Activated CD4-positive, alpha-beta memory T cell treated with anti-CD3 and anti-CD28 coated beads, Interleukin-2, amount 10 ng/mL, durations not matched to agents 7 days and 5 days (primary cell): ENCODE measurements around the gene CACNG1. TPM values are rescaled to one million over a fixed set of nuclear protein-coding genes. Genes with fewer than 3 reads are reported as not detected.
A peak's percentile ranks its signal among the peaks of the same experiment; 100 is the strongest.
"Not testable (repeated sequence)": the region's sequence is repeated elsewhere in the genome, so short reads cannot be mapped to it uniquely, and the experiment has no call there.

Source experiments
- CTCF ChIA-PET: fragments of 350-600 bp; sonication (Branson Sonifier 250); formaldehyde crosslinking; loops from one replicate; lab custom pipeline; 2021; ENCODE audit warnings: antibody characterized with exemption, inconsistent platforms; lab: Charles Lee
- POLR2A ChIA-PET: fragments of 350-600 bp; sonication (Branson Sonifier 250); formaldehyde crosslinking; loops from one replicate; lab custom pipeline; 2021; ENCODE audit warnings: antibody characterized with exemption; lab: Charles Lee
- DNase-seq: peaks from one replicate; pipeline ENCODE4 v3.0.0-alpha.2; 2020
- H3K27ac Mint-ChIP-seq: one replicate; pipeline ENCODE4 v1.8.0; 2021; ENCODE audit warnings: mild to moderate bottlenecking, mixed read lengths
- H3K27me3 Mint-ChIP-seq: one replicate; pipeline ENCODE4 v1.8.0; 2021; ENCODE audit warnings: mixed read lengths
- H3K36me3 Mint-ChIP-seq: one replicate; pipeline ENCODE4 v1.8.0; 2021; ENCODE audit warnings: low read depth, mixed read lengths
- H3K4me1 Mint-ChIP-seq: one replicate; pipeline ENCODE4 v1.8.0; 2021; ENCODE audit warnings: mixed read lengths
- H3K4me3 Mint-ChIP-seq: one replicate; pipeline ENCODE4 v1.8.0; 2021; ENCODE audit warnings: mild to moderate bottlenecking, mixed read lengths
- H3K9me3 Mint-ChIP-seq: one replicate; pipeline ENCODE4 v1.8.0; 2021; ENCODE audit warnings: mixed read lengths
- total RNA-seq, 2 experiments: library from RNA; stranded (reverse); gene quantifications; one replicate each; pipeline ENCODE4 v1.2.3, GENCODE V29; 2021

The CACNG1 gene
- total RNA-seq, 2 experiments from 2014 or later: not detected

DNA sequence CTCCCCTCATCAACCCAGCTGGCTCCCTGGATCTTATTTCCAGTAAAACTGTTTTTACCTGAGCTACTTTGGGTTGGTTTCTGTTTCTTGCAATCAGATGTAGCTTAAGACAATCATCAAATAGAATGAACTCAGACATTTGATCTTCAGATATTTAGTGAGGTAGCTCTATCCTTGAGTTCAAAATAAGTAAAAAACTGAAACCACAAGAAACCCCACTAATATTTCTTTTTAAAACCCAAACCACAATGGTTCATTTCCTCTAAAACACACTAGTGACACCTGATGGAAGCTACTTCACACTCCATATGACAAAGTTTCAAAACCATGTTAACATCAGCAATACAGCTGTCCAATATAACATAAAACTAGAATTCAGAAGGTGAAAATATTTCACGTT lies 37.8 kb downstream of the CACNG1 start:
- ChIA-PET POLR2A (interaction anchor here (0.9 to 1.6 kb wide), 2 partner anchors 13 to 354 kb away, joined by 3 to 4 read pairs; no protein-coding TSS in a partner anchor), CTCF (interaction anchor here (0.5 to 1.7 kb wide), 10 partner anchors 10 to 1980 kb away, joined by 3 to 6 read pairs (median 3); no protein-coding TSS in a partner anchor)
- no peaks in the 10 kb centered on the region for H3K9me3 Mint-ChIP-seq
- H3K36me3 Mint-ChIP-seq: peaks cover 34% of the 10 kb centered on the region
- H3K27ac Mint-ChIP-seq: peak overlapping the region; percentile 79
- no peaks in the 10 kb centered on the region for H3K27me3 Mint-ChIP-seq
- no peak for DNase-seq
- H3K4me3 Mint-ChIP-seq: no peak overlapping the region
- H3K4me1 Mint-ChIP-seq: peaks cover 19% of the 10 kb centered on the region

DNA sequence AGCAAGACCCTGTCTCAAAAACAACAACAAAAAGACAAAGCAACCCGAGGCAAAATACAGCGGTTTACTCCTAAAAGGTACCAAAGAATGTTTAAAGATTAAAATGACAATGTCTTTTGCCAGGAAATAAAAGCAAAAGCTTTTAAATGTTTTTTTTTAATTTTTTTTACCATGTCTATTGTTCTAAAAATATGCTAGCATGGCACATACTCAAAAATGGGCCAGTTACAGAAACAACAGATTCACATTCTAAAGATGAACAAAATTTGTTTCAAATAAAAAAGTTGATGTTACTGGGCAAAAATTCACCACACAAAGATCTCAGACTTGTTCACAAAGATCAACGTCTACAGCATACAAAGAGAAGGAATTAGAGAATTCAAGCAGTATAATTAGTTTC lies 41.1 kb downstream of the CACNG1 start:
- H3K27me3 Mint-ChIP-seq: no peaks in the 10 kb centered on the region
- peaks cover 47% of the 10 kb centered on the region for H3K36me3 Mint-ChIP-seq
- no peaks in the 10 kb centered on the region for H3K9me3 Mint-ChIP-seq
- H3K27ac Mint-ChIP-seq: no peak overlapping the region
- peaks cover 22% of the 10 kb centered on the region for H3K4me1 Mint-ChIP-seq
- POLR2A ChIA-PET: no interaction called here
- no peak overlapping the region for H3K4me3 Mint-ChIP-seq
- CTCF ChIA-PET: no interaction called here
- DNase-seq: no peak

DNA sequence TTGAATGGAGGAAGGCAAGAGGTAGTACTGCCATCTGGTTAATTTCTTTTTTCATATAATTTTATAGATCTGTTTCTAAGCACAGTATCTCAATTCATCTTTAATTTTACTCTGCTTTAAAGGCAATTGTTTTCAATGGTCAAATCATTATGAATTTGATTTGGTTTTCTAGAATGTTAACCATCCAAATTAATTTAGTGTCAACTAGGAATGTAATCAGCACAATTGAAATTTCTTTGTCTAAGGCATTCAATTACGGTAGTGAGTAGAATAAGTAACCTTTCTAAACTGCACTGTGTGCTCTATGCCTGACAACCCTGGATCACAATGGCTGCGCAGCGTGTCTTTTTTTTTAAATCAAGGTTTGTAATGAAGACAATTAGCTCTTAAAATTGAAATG lies 44.3 kb downstream of the CACNG1 start:
- no peak overlapping the region for H3K27ac Mint-ChIP-seq
- H3K4me1 Mint-ChIP-seq: peaks cover 7% of the 10 kb centered on the region
- peaks cover 54% of the 10 kb centered on the region for H3K36me3 Mint-ChIP-seq
- ChIA-PET POLR2A (no interaction called here), CTCF (no interaction called here)
- no peaks in the 10 kb centered on the region for H3K9me3 Mint-ChIP-seq
- no peak overlapping the region for H3K4me3 Mint-ChIP-seq
- DNase-seq: no peak
- H3K27me3 Mint-ChIP-seq: no peaks in the 10 kb centered on the region

DNA sequence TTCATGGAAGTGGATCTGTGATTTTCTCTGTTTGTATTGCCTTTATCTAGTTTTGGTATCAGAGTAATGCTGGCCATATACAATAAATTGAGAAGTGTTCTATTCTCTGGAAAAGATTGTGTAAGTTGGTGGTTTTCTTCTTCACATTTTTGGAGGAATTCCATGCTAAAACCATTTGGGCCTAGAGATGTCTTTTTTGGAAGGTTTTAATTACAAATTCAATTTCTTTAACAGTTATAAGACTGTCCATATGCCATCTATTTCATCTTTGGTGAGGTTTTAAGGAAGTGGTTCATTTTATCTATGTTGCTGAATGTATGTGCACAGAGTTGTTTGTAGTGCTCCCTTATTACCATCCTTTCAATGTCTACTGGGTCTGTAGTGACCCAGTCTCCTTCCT lies 46.0 kb downstream of the CACNG1 start:
- Mint-ChIP-seq H3K9me3 (no peaks in the 10 kb centered on the region), H3K4me1 (peaks cover 9% of the 10 kb centered on the region), H3K27ac (no peak overlapping the region), H3K27me3 (no peaks in the 10 kb centered on the region), H3K36me3 (peaks cover 60% of the 10 kb centered on the region), H3K4me3 (no peak overlapping the region)
- DNase-seq: no peak
- CTCF ChIA-PET: no interaction called here
- POLR2A ChIA-PET: no interaction called here

DNA sequence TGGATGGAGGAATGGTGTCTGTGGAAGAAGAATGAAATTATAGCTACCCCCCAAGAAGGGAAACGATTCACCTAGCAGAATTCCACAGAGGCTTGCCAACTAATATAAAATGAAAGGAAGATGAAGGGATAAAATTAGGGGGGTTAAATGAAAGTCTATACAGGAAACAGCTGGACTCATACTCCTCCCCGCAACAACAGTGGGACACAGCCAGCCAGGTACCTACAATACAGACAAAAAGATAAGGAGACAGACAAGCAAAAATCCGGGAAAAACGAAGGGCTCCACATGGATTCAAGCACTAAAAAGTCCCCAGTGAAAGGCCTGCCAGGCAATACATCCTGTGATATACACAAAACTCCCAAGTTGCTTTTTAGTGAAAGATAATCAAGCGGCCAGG lies 47.9 kb downstream of the CACNG1 start:
- H3K4me3 Mint-ChIP-seq: no peak overlapping the region
- DNase-seq: no peak
- H3K9me3 Mint-ChIP-seq: no peaks in the 10 kb centered on the region
- ChIA-PET POLR2A (no interaction called here), CTCF (interaction anchor here (1.3 kb wide), 1 partner anchor 10 kb away, joined by 4 read pairs; no protein-coding TSS in a partner anchor)
- H3K4me1 Mint-ChIP-seq: peaks cover 11% of the 10 kb centered on the region
- no peak overlapping the region for H3K27ac Mint-ChIP-seq
- peaks cover 60% of the 10 kb centered on the region for H3K36me3 Mint-ChIP-seq
- no peaks in the 10 kb centered on the region for H3K27me3 Mint-ChIP-seq

DNA sequence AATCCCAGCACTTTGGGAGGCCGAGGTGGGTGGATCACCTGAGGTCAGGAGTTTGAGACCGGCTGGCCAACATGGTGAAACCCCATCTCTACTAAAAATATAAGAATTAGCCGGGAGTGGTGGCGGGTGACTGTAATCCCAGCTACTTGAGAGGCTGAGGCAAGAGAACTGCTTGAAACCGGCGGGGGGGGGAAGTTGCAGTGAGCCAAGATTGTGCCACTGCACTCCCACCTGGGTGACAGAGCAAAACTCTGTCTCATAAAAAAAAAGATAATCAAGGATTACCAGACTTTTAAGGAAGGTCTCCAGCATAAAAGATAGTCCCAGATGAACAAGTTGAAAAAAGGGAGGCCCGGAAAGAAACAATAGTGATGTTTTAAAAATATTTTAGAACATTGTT lies 48.4 kb downstream of the CACNG1 start:
- Mint-ChIP-seq H3K36me3 (peaks cover 59% of the 10 kb centered on the region), H3K4me1 (peaks cover 11% of the 10 kb centered on the region)
- H3K4me3 Mint-ChIP-seq, H3K27ac Mint-ChIP-seq, POLR2A ChIA-PET, H3K9me3 Mint-ChIP-seq, H3K27me3 Mint-ChIP-seq, DNase-seq: not testable (repeated sequence)
- CTCF ChIA-PET: interaction anchor here (1.3 kb wide), 1 partner anchor 11 kb away, joined by 4 read pairs; no protein-coding TSS in a partner anchor

DNA sequence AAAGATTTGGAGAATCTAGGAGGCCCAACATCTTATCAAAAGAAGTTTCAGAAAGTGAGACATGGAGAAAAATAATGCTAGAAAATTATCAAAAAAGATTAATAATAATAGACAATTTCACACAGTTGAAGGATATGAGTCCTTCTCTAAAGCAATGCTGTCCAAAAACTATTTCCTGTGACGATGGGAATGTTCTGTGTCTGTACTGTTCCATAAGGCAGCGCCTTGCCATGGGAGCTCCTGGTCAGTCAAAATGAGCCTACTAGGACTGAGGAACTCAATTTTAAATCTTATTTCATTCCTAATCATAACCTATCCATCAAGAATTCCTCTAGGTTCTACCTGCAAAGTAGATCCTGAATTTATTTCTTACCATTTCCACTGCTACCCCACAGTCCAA lies 49.0 kb downstream of the CACNG1 start:
- H3K9me3 Mint-ChIP-seq: no peaks in the 10 kb centered on the region
- CTCF ChIA-PET: interaction anchor here (1.3 kb wide), 1 partner anchor 14 kb away, joined by 3 read pairs; no protein-coding TSS in a partner anchor
- POLR2A ChIA-PET: no interaction called here
- no peaks in the 10 kb centered on the region for H3K27me3 Mint-ChIP-seq
- no peak for DNase-seq
- no peak overlapping the region for H3K27ac Mint-ChIP-seq
- peaks cover 58% of the 10 kb centered on the region for H3K36me3 Mint-ChIP-seq
- H3K4me3 Mint-ChIP-seq: no peak overlapping the region
- peaks cover 11% of the 10 kb centered on the region for H3K4me1 Mint-ChIP-seq

DNA sequence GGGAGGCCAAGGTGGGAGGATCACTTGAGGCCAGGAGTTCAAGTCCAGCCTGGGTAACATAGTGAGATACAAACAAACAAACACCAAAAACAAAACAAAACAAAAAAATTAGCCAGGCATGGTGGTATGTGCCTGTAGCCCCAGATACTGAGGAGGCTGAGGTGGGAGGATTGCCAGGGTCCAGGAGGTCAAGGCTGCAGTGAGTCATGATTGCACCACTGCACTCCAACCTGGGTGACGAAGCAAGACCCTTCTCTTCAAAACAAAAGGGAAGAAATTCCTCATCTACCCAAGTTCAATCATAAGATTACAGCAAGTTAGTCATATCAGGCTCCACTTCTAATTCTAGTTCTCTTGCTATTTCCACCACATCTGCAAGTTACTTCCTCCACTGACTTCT lies 50.9 kb downstream of the CACNG1 start:
- POLR2A ChIA-PET, H3K4me1 Mint-ChIP-seq, H3K27me3 Mint-ChIP-seq, H3K9me3 Mint-ChIP-seq, CTCF ChIA-PET, DNase-seq, H3K27ac Mint-ChIP-seq, H3K4me3 Mint-ChIP-seq: not testable (repeated sequence)
- H3K36me3 Mint-ChIP-seq: peaks cover 57% of the 10 kb centered on the region

DNA sequence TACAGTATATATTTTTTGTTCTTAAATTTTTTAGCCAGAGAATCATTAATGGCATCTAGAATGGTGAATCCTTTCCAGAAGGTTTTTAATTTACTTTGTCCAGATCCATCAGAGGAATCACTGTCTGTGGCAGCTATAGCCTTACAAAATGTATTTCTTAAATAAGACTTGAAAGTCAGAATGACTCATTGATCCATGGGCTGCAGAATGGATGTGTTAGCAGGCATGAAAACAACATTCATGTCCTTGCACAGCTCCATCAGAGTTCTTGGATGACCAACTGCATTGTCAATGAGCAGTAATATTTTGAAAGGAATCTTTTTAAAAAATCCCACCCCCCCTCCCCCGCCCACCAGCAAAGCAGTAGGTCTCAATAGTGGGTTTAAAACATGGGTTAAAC lies 51.4 kb downstream of the CACNG1 start:
- POLR2A ChIA-PET: no interaction called here
- H3K27ac Mint-ChIP-seq: no peak overlapping the region

DNA sequence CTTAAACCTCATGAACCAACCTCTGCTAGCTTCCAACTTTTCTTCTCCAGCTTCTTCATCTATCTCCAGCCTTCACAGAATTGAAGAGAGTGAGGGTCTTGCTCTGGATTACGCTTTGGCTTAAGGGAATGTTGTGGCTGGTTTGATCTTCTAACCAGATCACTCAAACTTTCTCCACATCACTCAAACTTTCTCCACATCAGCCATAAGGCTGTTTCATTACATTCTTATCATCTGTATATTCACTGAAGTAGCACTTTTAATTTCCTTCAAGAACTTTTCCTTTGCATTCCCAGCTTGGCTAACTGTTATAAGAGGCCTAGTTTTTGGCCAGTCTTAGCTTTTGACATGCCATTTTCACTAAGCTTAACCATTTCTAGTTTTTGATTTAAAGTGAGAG lies 52.3 kb downstream of the CACNG1 start:
- no peaks in the 10 kb centered on the region for H3K9me3 Mint-ChIP-seq
- no peak overlapping the region for H3K4me3 Mint-ChIP-seq
- peaks cover 9% of the 10 kb centered on the region for H3K4me1 Mint-ChIP-seq
- no peak overlapping the region for H3K27ac Mint-ChIP-seq
- CTCF ChIA-PET: no interaction called here
- POLR2A ChIA-PET: no interaction called here
- DNase-seq: no peak
- no peaks in the 10 kb centered on the region for H3K27me3 Mint-ChIP-seq
- peaks cover 60% of the 10 kb centered on the region for H3K36me3 Mint-ChIP-seq

More for the DNA sequence above, 51.4 kb downstream of the CACNG1 start:
- peaks cover 56% of the 10 kb centered on the region for H3K36me3 Mint-ChIP-seq
- CTCF ChIA-PET: no interaction called here
- H3K4me3 Mint-ChIP-seq: no peak overlapping the region
- peaks cover 9% of the 10 kb centered on the region for H3K4me1 Mint-ChIP-seq
- no peaks in the 10 kb centered on the region for H3K9me3 Mint-ChIP-seq
- DNase-seq: no peak
- no peaks in the 10 kb centered on the region for H3K27me3 Mint-ChIP-seq

DNA sequence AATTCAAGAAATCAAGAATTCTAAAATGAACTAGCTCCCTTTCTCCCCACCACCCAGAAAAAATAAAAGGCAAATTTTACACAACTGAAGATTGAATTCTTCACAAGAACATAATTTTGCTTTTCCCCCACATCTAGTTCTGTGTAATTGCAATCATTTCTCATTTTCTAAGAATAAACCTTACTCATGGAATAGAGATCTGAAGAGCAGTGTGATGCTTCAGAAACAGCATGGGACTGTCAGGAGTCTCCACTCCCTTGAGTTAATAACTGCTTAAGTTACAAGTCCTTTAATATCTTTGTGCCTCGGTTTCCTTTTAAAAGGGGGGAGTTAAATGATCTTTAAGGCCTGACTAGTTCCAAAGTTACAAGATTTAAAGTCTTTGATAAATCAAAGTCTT lies 53.7 kb downstream of the CACNG1 start:
- Mint-ChIP-seq H3K27me3 (no peaks in the 10 kb centered on the region), H3K36me3 (peaks cover 63% of the 10 kb centered on the region), H3K4me1 (peaks cover 7% of the 10 kb centered on the region), H3K9me3 (no peaks in the 10 kb centered on the region), H3K27ac (no peak overlapping the region), H3K4me3 (no peak overlapping the region)
- ChIA-PET CTCF (no interaction called here), POLR2A (no interaction called here)
- DNase-seq: no peak

DNA sequence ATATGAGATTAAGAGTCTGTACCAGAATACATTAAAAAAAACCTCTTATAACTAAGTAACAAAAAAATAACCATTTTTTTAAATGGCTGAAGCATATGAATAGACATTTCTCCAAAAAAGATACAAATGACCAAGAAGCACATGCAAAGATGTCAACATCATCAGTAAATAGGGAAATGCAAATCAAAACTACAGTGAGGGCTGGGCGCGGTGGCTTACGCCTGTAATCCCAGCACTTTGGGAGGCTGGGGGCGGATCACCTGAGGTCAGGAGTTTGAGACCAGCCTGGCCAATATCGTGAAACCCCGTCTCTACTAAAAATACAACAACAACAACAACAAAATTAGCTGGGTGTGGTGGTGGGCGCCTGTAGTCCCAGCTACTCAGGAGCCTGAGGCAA lies 60.3 kb downstream of the CACNG1 start:
- H3K4me3 Mint-ChIP-seq, H3K9me3 Mint-ChIP-seq, H3K27me3 Mint-ChIP-seq, H3K27ac Mint-ChIP-seq, DNase-seq, H3K4me1 Mint-ChIP-seq, CTCF ChIA-PET, POLR2A ChIA-PET: not testable (repeated sequence)
- peaks cover 78% of the 10 kb centered on the region for H3K36me3 Mint-ChIP-seq

DNA sequence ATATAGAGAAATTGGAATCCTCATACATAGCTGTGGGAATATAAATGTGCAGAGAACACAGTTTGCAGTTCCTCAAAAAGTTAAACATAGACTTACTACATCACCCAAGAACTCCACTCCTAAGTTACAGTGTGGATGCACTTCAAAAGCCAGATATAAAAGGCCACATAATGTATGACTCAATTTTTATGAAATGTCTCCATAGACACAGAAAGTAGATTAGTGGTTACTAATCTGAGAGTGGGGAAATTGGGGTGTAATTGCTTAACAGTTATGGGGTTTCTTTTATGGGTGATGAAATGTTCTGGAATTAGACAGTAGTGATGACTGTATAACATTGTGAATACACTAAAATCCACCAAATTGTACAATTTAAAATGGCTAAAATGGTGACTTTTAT lies 60.9 kb downstream of the CACNG1 start:
- H3K27ac Mint-ChIP-seq: no peak overlapping the region
- H3K27me3 Mint-ChIP-seq: no peaks in the 10 kb centered on the region
- no peak for DNase-seq
- ChIA-PET POLR2A (no interaction called here), CTCF (no interaction called here)
- no peak overlapping the region for H3K4me3 Mint-ChIP-seq
- peaks cover 76% of the 10 kb centered on the region for H3K36me3 Mint-ChIP-seq
- H3K4me1 Mint-ChIP-seq: peaks cover 4% of the 10 kb centered on the region
- H3K9me3 Mint-ChIP-seq: no peaks in the 10 kb centered on the region
